HCT116 (cell line): ENCODE data around the gene C1QB. TPM values are rescaled to one million over a fixed set of nuclear protein-coding genes. Genes with fewer than 3 reads are reported as not detected.

Experiments
- ATAC-seq: fragments of 200-7000 bp; cut with Tn5 transposase; 2 replicates; pipeline ENCODE4 v1.9.1; 2020; ENCODE audit warnings: mild to moderate bottlenecking, moderate library complexity
- BruUV-seq: library from RNA; stranded (reverse); fragments of 400-500 nt; replicated peaks from 2 replicates; lab custom pipeline; 2021; lab: Mats Ljungman, UMichigan
- CTCF ChIA-PET: fragments of 300-600 bp; sonication (Branson Sonifier 250); formaldehyde crosslinking; loops from one replicate; lab custom pipeline; 2021; ENCODE audit warnings: antibody characterized with exemption; lab: Charles Lee
- POLR2A ChIA-PET: fragments of 300-600, 350-600 bp; sonication (Branson Sonifier 250); formaldehyde crosslinking; loops from one replicate; lab custom pipeline; 2021; ENCODE audit warnings: antibody characterized with exemption; lab: Charles Lee
- RAD21 ChIA-PET, 2 experiments: fragments of 300-600 bp; sonication (Branson Sonifier 250); formaldehyde crosslinking; loops; one replicate each; lab custom pipeline; 2023; ENCODE audit warnings: low total read pairs in 2 of 2; ENCODE audit not compliant: uncharacterized antibody in 2 of 2, unreplicated experiment in 2 of 2, low non-redundant PET in 1 of 2; lab: Charles Lee
- DNase-seq: peaks from one replicate; pipeline ENCODE4 v3.0.0-alpha.2; 2010; ENCODE audit warnings: low read depth, low spot score
- H2AFZ ChIP-seq: fragments of 200-600 bp; shearing (Covaris generic), sonication (generic); 2 replicates; pipeline ENCODE4 v1.6.1; 2017; ENCODE audit warnings: low read depth, mixed run types, mixed read lengths, antibody characterized with exemption, low read length; ENCODE audit not compliant: poor library complexity, severe bottlenecking
- H3K27ac ChIP-seq: 2 replicates; pipeline ENCODE4 v1.5.1; 2012; ENCODE audit warnings: low read depth, low read length
- H3K27me3 ChIP-seq: fragments of 200-600 bp; sonication (generic); 2 replicates; pipeline ENCODE4 v1.6.1; 2016; ENCODE audit warnings: mixed run types, low read length, mixed read lengths; ENCODE audit not compliant: insufficient read depth
- H3K36me3 ChIP-seq, 2 experiments: fragments of 200-500 bp in 1 of 2; fragments of 200-600 bp in 1 of 2; sonication (Bioruptor generic) in 1 of 2; sonication (generic) in 1 of 2; 2 replicates each; pipeline versions ENCODE4 v1.5.1 to v1.6.1; 2014 to 2016; ENCODE audit warnings: low read length in 2 of 2, inconsistent platforms in 1 of 2, mixed read lengths in 1 of 2, mixed run types in 1 of 2; ENCODE audit not compliant: insufficient read depth in 2 of 2, control insufficient read depth in 1 of 2
- H3K4me1 ChIP-seq, 2 experiments: fragments of 200-600 bp in 1 of 2; sonication (generic) in 1 of 2; 2 replicates each; pipeline versions ENCODE4 v1.5.1 to v1.6.1; 2012 to 2017; ENCODE audit warnings: low read length in 2 of 2, inconsistent platforms in 1 of 2, mild to moderate bottlenecking in 1 of 2, mixed read lengths in 1 of 2, mixed run types in 1 of 2, moderate library complexity in 1 of 2; ENCODE audit not compliant: insufficient read depth in 2 of 2, control insufficient read depth in 1 of 2
- H3K4me2 ChIP-seq: fragments of 200-600 bp; sonication (generic); 2 replicates; pipeline ENCODE4 v1.6.1; 2017; ENCODE audit warnings: mixed run types, low read length, mixed read lengths
- H3K4me3 ChIP-seq, 2 experiments: fragments of 200-600 bp in 1 of 2; sonication (generic) in 1 of 2; replicated peaks in 1 of 2; 2 replicates each; pipeline ENCODE4 v1.5.1; 2011 to 2016; ENCODE audit warnings: low read length in 2 of 2, control low read depth in 1 of 2, low read depth in 1 of 2, mild to moderate bottlenecking in 1 of 2, mixed read lengths in 1 of 2, mixed run types in 1 of 2
- H3K79me2 ChIP-seq: fragments of 200-600 bp; sonication (generic); 2 replicates; pipeline ENCODE4 v1.6.1; 2017; ENCODE audit warnings: mild to moderate bottlenecking, mixed run types, low read length, moderate library complexity, mixed read lengths; ENCODE audit not compliant: insufficient read depth
- H3K9ac ChIP-seq: fragments of 200-600 bp; sonication (generic); 2 replicates; pipeline ENCODE4 v1.6.1; 2016; ENCODE audit warnings: low read length, mixed read lengths
- H3K9me2 ChIP-seq: fragments of 200-600 bp; sonication (generic), shearing (Covaris generic); 2 replicates; pipeline ENCODE4 v1.6.1; 2017; ENCODE audit warnings: mixed run types, mild to moderate bottlenecking, moderate library complexity; ENCODE audit not compliant: insufficient read depth
- H3K9me3 ChIP-seq, 2 experiments: fragments of 200-500 bp in 1 of 2; fragments of 200-600 bp in 1 of 2; sonication (Bioruptor generic) in 1 of 2; sonication (generic) in 1 of 2; 2 replicates each; pipeline ENCODE4 v1.6.1; 2014 to 2017; ENCODE audit warnings: low read length in 2 of 2, mixed read lengths in 2 of 2, inconsistent platforms in 1 of 2, low read depth in 1 of 2, mild to moderate bottlenecking in 1 of 2, mixed run types in 1 of 2, moderate library complexity in 1 of 2; ENCODE audit not compliant: control insufficient read depth in 1 of 2, insufficient read depth in 1 of 2
- H4K20me1 ChIP-seq: fragments of 200-600 bp; sonication (generic), shearing (Covaris generic); 2 replicates; pipeline ENCODE4 v1.6.1; 2017; ENCODE audit warnings: mixed run types, mild to moderate bottlenecking, moderate library complexity; ENCODE audit not compliant: insufficient read depth
- CBX3 ChIP-seq: IDR thresholded peaks from 2 replicates; pipeline ENCODE4 v1.6.1; 2012; ENCODE audit warnings: low read depth
- EZH2 ChIP-seq: fragments of 200-600 bp; sonication (generic); IDR thresholded peaks from 2 replicates; pipeline ENCODE4 v1.6.1; 2017; ENCODE audit warnings: antibody characterized with exemption, mixed run types
- EZH2phosphoT487 ChIP-seq: fragments of 200-600 bp; IDR thresholded peaks from 2 replicates; pipeline ENCODE4 v1.6.1; 2018; ENCODE audit warnings: antibody characterized with exemption, borderline replicate concordance
- FOSL1 ChIP-seq: IDR thresholded peaks from 2 replicates; pipeline ENCODE4 v1.6.1; 2012; ENCODE audit warnings: low read depth
- POLR2A ChIP-seq: IDR thresholded peaks from 2 replicates; pipeline ENCODE4 v1.7.0; 2011; ENCODE audit warnings: borderline replicate concordance; ENCODE audit not compliant: insufficient read depth, insufficient read length; ENCODE audit errors: extremely low read depth
- POLR2AphosphoS5 ChIP-seq: IDR thresholded peaks from 2 replicates; pipeline ENCODE4 v1.6.1; 2011; ENCODE audit warnings: mild to moderate bottlenecking, low read depth, low read length, moderate library complexity
- RAD21 ChIP-seq: IDR thresholded peaks from 2 replicates; pipeline ENCODE4 v1.6.1; 2012; ENCODE audit warnings: low read depth, mild to moderate bottlenecking
- SIN3A ChIP-seq: IDR thresholded peaks from 2 replicates; pipeline ENCODE4 v1.6.1; 2012; ENCODE audit warnings: low read depth
- SRF ChIP-seq: IDR thresholded peaks from 2 replicates; pipeline ENCODE4 v1.6.1; 2012; ENCODE audit warnings: low read depth
- TCF7L2 ChIP-seq: IDR thresholded peaks from 2 replicates; pipeline ENCODE4 v1.7.0; 2011; ENCODE audit warnings: borderline replicate concordance, inconsistent platforms; ENCODE audit not compliant: insufficient read depth, insufficient read length; ENCODE audit errors: extremely low read depth
- YY1 ChIP-seq: IDR thresholded peaks from 2 replicates; pipeline ENCODE4 v1.6.1; 2011; ENCODE audit warnings: low read length, low read depth, moderate library complexity, mild to moderate bottlenecking; ENCODE audit not compliant: insufficient replicate concordance; ENCODE audit errors: extremely low read depth
- ZBTB33 ChIP-seq: IDR thresholded peaks from 2 replicates; pipeline ENCODE4 v1.6.1; 2011; ENCODE audit warnings: mild to moderate bottlenecking, low read length, moderate library complexity; ENCODE audit not compliant: insufficient replicate concordance; ENCODE audit errors: extremely low read depth
- ZFX ChIP-seq: fragments of 450-650 bp; IDR thresholded peaks from 2 replicates; pipeline ENCODE4 v1.6.1; 2017
- ZNF274 ChIP-seq: fragments of 200-500 bp; sonication (Bioruptor generic); IDR thresholded peaks from 2 replicates; pipeline ENCODE4 v1.6.1; 2014; ENCODE audit warnings: mild to moderate bottlenecking, low read depth, low read length, inconsistent platforms
- intact Hi-C: fragments of 100-400 bp; cut with micrococcal nuclease; formaldehyde crosslinking; loops from 2 replicates; pipeline ENCODE4 v1.10.0; 2022
- total RNA-seq: library from RNA; stranded (reverse); gene quantifications from one replicate; pipeline ENCODE4 v1.2.1, GENCODE V29; 2021; ENCODE audit not compliant: unreplicated experiment
- TF ChIP-seq, protein P1 (sequence below), 3 experiments: fragments of 200-600 bp in 1 of 3; sonication (generic) in 1 of 3; IDR thresholded peaks in 2 of 3; conservative IDR thresholded peaks in 1 of 3; 2 replicates each; pipeline ENCODE4 v1.5.1; 2012 to 2017; ENCODE audit warnings: low read depth in 2 of 3, low read length in 2 of 3, antibody characterized with exemption in 1 of 3, borderline replicate concordance in 1 of 3, control low read depth in 1 of 3, mild to moderate bottlenecking in 1 of 3, mixed read lengths in 1 of 3, mixed run types in 1 of 3, moderate library complexity in 1 of 3; ENCODE audit not compliant: insufficient read depth in 1 of 3

C1QB gene
- total RNA-seq, 1 experiment from 2014 or later: 0.32 TPM

DNA sequence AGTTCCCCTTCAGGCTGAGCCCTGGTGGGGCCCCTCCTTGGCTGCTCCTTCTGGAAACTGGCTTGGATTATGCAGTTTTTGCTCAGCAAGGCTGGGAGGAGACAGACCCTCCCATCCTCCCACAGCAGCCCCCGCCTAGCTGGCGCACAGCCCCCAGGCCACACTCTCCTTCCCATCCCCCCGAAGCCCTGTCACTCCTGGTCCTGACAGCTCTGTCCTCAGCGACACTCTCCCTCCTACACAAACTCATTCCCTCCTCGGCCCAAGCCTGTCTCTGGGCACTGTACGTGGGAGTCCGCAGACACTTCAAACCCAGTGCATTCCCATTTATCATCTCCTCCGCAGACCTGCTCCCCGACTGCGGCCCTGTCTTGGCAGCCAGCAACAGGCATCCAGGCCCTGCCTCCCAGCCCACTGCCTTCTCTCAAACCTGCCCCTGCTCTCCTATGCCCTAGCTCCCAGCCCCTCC is 32.6 kb downstream of the C1QB start:
- no peak for ATAC-seq

GRCh38 chr1:22687191-22687590 is 34.2 kb downstream of the C1QB start:
- Histone ChIP-seq H3K27ac (no peak overlapping the region), H3K4me3 (no peak overlapping the region), H3K36me3 (no peaks in the 10 kb centered on the region), H3K4me1 (peaks cover 7 to 15% of the 10 kb centered on the region in 2 experiments; a peak in 3 of 4 replicates), H3K9me3 (no peaks in the 10 kb centered on the region), H3K4me2 (no peak overlapping the region), H3K27me3 (no peaks in the 10 kb centered on the region), H3K9ac (no peak overlapping the region), H4K20me1 (no peaks in the 10 kb centered on the region), H3K9me2 (no peaks in the 10 kb centered on the region), H2AFZ (no peak overlapping the region), H3K79me2 (no peaks in the 10 kb centered on the region)
- CTCF ChIA-PET: interaction anchor here (1.0 kb wide), 1 partner anchor 13 kb away, joined by 3 read pairs; no protein-coding TSS in a partner anchor
- no TSS peak for BruUV-seq
- intact Hi-C loops: no loop called here
- DNase-seq (no peak), ATAC-seq (no peak)
- POLR2A ChIA-PET: no interaction called here
- RAD21 ChIA-PET: no interaction called here
- TF ChIP-seq YY1 (no peak), ZNF274 (no peak), POLR2AphosphoS5 (no peak), EZH2phosphoT487 (no peak), POLR2A (no peak), SRF (no peak), CBX3 (no peak), SIN3A (no peak), TCF7L2 (no peak), ZFX (no peak), FOSL1 (no peak), EZH2 (no peak)
- TF ChIP-seq, protein P1, sequence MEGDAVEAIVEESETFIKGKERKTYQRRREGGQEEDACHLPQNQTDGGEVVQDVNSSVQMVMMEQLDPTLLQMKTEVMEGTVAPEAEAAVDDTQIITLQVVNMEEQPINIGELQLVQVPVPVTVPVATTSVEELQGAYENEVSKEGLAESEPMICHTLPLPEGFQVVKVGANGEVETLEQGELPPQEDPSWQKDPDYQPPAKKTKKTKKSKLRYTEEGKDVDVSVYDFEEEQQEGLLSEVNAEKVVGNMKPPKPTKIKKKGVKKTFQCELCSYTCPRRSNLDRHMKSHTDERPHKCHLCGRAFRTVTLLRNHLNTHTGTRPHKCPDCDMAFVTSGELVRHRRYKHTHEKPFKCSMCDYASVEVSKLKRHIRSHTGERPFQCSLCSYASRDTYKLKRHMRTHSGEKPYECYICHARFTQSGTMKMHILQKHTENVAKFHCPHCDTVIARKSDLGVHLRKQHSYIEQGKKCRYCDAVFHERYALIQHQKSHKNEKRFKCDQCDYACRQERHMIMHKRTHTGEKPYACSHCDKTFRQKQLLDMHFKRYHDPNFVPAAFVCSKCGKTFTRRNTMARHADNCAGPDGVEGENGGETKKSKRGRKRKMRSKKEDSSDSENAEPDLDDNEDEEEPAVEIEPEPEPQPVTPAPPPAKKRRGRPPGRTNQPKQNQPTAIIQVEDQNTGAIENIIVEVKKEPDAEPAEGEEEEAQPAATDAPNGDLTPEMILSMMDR (IDR thresholded peaks at IDR 0.05 in 2 of 3, conservative IDR thresholded peaks at IDR 0.05 in 1 of 3; ENCODE audit: borderline replicate concordance in 1 of 3, insufficient read depth in 1 of 3, low read depth in 2 of 3, low read length in 2 of 3): no peak

More for the DNA sequence above, 32.6 kb downstream of the C1QB start:
- intact Hi-C loops: no loop called here
- BruUV-seq: no TSS peak
- ChIA-PET RAD21 (no interaction called here), CTCF (no interaction called here), POLR2A (no interaction called here)
- H3K27ac ChIP-seq: no peak overlapping the region
- H3K9me2 ChIP-seq: no peaks in the 10 kb centered on the region
- H3K36me3 ChIP-seq: no peaks in the 10 kb centered on the region
- no peaks in the 10 kb centered on the region for H3K79me2 ChIP-seq
- H3K9ac ChIP-seq: no peak overlapping the region
- H2AFZ ChIP-seq: no peak overlapping the region
- no peaks in the 10 kb centered on the region for H3K9me3 ChIP-seq
- no peak for TF ChIP-seq ZBTB33
- no peak for TF ChIP-seq ZNF274
- TF ChIP-seq RAD21: no peak
- TF ChIP-seq FOSL1: no peak
- H3K4me2 ChIP-seq: no peak overlapping the region
- no peaks in the 10 kb centered on the region for H3K27me3 ChIP-seq
- DNase-seq: no peak
- H3K4me1 ChIP-seq: peaks cover 7 to 15% of the 10 kb centered on the region in 2 experiments; a peak in 3 of 4 replicates
- no peaks in the 10 kb centered on the region for H4K20me1 ChIP-seq
- H3K4me3 ChIP-seq: no peak overlapping the region
